Stimulated activated CD8-positive, alpha-beta memory T cell treated with anti-CD3 and anti-CD28 coated beads, Interleukin-2, amount 100 ng/mL, for 48 hours (primary cell): ENCODE measurements around the gene EMSY.
"Not testable (repeated sequence)": the region's sequence is repeated elsewhere in the genome, so short reads cannot be mapped to it uniquely, and the experiment has no call there.

Experiments
- DNase-seq, 2 donors: peaks; one replicate each; pipeline ENCODE4 v3.0.0-alpha.2; 2020; ENCODE audit warnings: low read depth in 2 of 2

EMSY gene

GRCh38 chr11:76572181-76572875 lies 127.5 kb downstream of the EMSY start:
- DNase-seq, result not testable (repeated sequence)

GRCh38 chr11:76574406-76574805 lies 129.6 kb downstream of the EMSY start:
- no peak for DNase-seq

GRCh38 chr11:76574879-76575278 lies 130.1 kb downstream of the EMSY start:
- DNase-seq, result no peak

- no peak for DNase-seq
Measured at GRCh38 chr11:76577226-76577920, 132.6 kb downstream of the EMSY start.

GRCh38 chr11:76577921-76578653 lies 133.3 kb downstream of the EMSY start:
- DNase-seq, result no peak

GRCh38 chr11:76578654-76579055 lies 133.8 kb downstream of the EMSY start:
- DNase-seq, result no peak

GRCh38 chr11:76579056-76579751 lies 134.4 kb downstream of the EMSY start:
- DNase-seq, result no peak

GRCh38 chr11:76579752-76580151 lies 134.9 kb downstream of the EMSY start:
- DNase-seq, result no peak

- not testable (repeated sequence) for DNase-seq
Measured at GRCh38 chr11:76582471-76582870, 137.7 kb downstream of the EMSY start.

GRCh38 chr11:76587820-76588454 lies 143.1 kb downstream of the EMSY start:
- no peak for DNase-seq

- DNase-seq, result peak; percentile 38 to 39
Measured at GRCh38 chr11:76588455-76589325, 143.9 kb downstream of the EMSY start.

- DNase-seq, result no peak
Measured at GRCh38 chr11:76589477-76589876, 144.7 kb downstream of the EMSY start.

- DNase-seq, result no peak
Measured at GRCh38 chr11:76589964-76590950, 145.4 kb downstream of the EMSY start.

GRCh38 chr11:76591416-76591815 lies 146.6 kb downstream of the EMSY start:
- DNase-seq, result no peak

GRCh38 chr11:76592025-76592914 lies 147.5 kb downstream of the EMSY start:
- peak in 1 of 2 donors; percentile 19 for DNase-seq

GRCh38 chr11:76592961-76593360 lies 148.1 kb downstream of the EMSY start:
- DNase-seq, result no peak

GRCh38 chr11:76595091-76595490 lies 150.3 kb downstream of the EMSY start:
- DNase-seq, result not testable (repeated sequence)

- no peak for DNase-seq
Measured at GRCh38 chr11:76596652-76597051, 151.8 kb downstream of the EMSY start.
